Muscle of arm (tissue), 14 donors: Measurements from ENCODE around the gene RBM17. TPM values are rescaled to one million over a fixed set of nuclear protein-coding genes. Genes with fewer than 3 reads are reported as not detected.
"Not testable (repeated sequence)": the region's sequence is repeated elsewhere in the genome, so short reads cannot be mapped to it uniquely, and the experiment has no call there.

Experiments
- DNase-seq: peaks from one replicate; pipeline ENCODE4 v3.0.0-alpha.2; 2013
- long read RNA-seq, 11 donors: transcript quantifications; one replicate each; lab custom pipeline, GENCODE V29; 2026
- polyA plus RNA-seq, 12 donors: library from polyadenylated mRNA; unstranded; fragments of 120-200 nt; gene quantifications; one replicate each; pipeline ENCODE4 v1.2.1, GENCODE V29; 2013; ENCODE audit not compliant: insufficient read length in 12 of 12

Gene RBM17
- polyA plus RNA-seq: 100 to 1,000 TPM in 8 of 12 donors, 10 to 100 TPM in 4; 83.1 to 835 (median 111) TPM
- long read RNA-seq, donor 1, transcript RBM17-201 (12 exons, 2,755 nt): major isoform, 22 of 76 reads
- long read RNA-seq, donor 1, partial matches to known transcripts: 52 of 76 reads
- long read RNA-seq, donor 1, other reads (novel, unspliced or antisense): 0 of 76 reads
- long read RNA-seq, donor 2, transcript RBM17-201 (12 exons, 2,755 nt): major isoform, 22 of 31 reads
- long read RNA-seq, donor 2, partial matches to known transcripts: 6 of 31 reads
- long read RNA-seq, donor 2, other reads (novel, unspliced or antisense): 0 of 31 reads
- long read RNA-seq, donor 3, transcript RBM17-201 (12 exons, 2,755 nt): major isoform, 7 of 10 reads
- long read RNA-seq, donor 3, partial matches to known transcripts: 0 of 10 reads
- long read RNA-seq, donor 3, other reads (novel, unspliced or antisense): 0 of 10 reads
- long read RNA-seq, donor 4, transcript RBM17-201 (12 exons, 2,755 nt): major isoform, 5 of 6 reads
- long read RNA-seq, donor 4, partial matches to known transcripts: 0 of 6 reads
- long read RNA-seq, donor 4, other reads (novel, unspliced or antisense): 0 of 6 reads
- long read RNA-seq, donor 5: 0 reads
- long read RNA-seq, donor 6, transcript RBM17-201 (12 exons, 2,755 nt): major isoform, 9 of 14 reads
- long read RNA-seq, donor 6, partial matches to known transcripts: 0 of 14 reads
- long read RNA-seq, donor 6, other reads (novel, unspliced or antisense): 0 of 14 reads
- long read RNA-seq, donor 7, transcript RBM17-201 (12 exons, 2,755 nt): major isoform, 6 of 9 reads
- long read RNA-seq, donor 7, partial matches to known transcripts: 0 of 9 reads
- long read RNA-seq, donor 7, other reads (novel, unspliced or antisense): 0 of 9 reads
- long read RNA-seq, donor 8, transcript RBM17-201 (12 exons, 2,755 nt): major isoform, 25 of 32 reads
- long read RNA-seq, donor 8, partial matches to known transcripts: 5 of 32 reads
- long read RNA-seq, donor 8, other reads (novel, unspliced or antisense): 0 of 32 reads
- long read RNA-seq, donor 9, transcript RBM17-201 (12 exons, 2,755 nt): major isoform, 10 of 13 reads
- long read RNA-seq, donor 9, partial matches to known transcripts: 0 of 13 reads
- long read RNA-seq, donor 9, other reads (novel, unspliced or antisense): 0 of 13 reads
- long read RNA-seq, donor 10, transcript RBM17-201 (12 exons, 2,755 nt): major isoform, 20 of 23 reads
- long read RNA-seq, donor 10, partial matches to known transcripts: 0 of 23 reads
- long read RNA-seq, donor 10, other reads (novel, unspliced or antisense): 0 of 23 reads
- long read RNA-seq, donor 11, transcript RBM17-201 (12 exons, 2,755 nt): major isoform, 27 of 36 reads
- long read RNA-seq, donor 11, partial matches to known transcripts: 8 of 36 reads
- long read RNA-seq, donor 11, other reads (novel, unspliced or antisense): 0 of 36 reads

- DNase-seq: peak; percentile 98
Observed at GRCh38 chr10:6088721-6089333, at the start of gene RBM17. TSS of gene RBM17 (plus strand) at chr10:6089034. CDS start at chr10:6097066, 8,032 bp downstream.

- DNase-seq: no peak
Observed at GRCh38 chr10:6039711-6040110, 49.1 kb upstream of the RBM17 start.

GRCh38 chr10:6040205-6040604 is 48.6 kb upstream of the RBM17 start:
- DNase-seq: no peak

GRCh38 chr10:6043377-6043776 is 45.5 kb upstream of the RBM17 start:
- not testable (repeated sequence) for DNase-seq

- DNase-seq: no peak
Observed at GRCh38 chr10:6044060-6044459, 44.8 kb upstream of the RBM17 start.

- no peak for DNase-seq
Observed at GRCh38 chr10:6044751-6045313, 44.0 kb upstream of the RBM17 start.

- DNase-seq: no peak
Observed at GRCh38 chr10:6045314-6045848, 43.5 kb upstream of the RBM17 start.

- no peak for DNase-seq
Observed at GRCh38 chr10:6045878-6046772, 42.7 kb upstream of the RBM17 start.

GRCh38 chr10:6046773-6047611 is 41.8 kb upstream of the RBM17 start:
- DNase-seq: no peak

- DNase-seq: no peak
Observed at GRCh38 chr10:6047847-6048246, 41.0 kb upstream of the RBM17 start.

GRCh38 chr10:6048281-6049030 is 40.4 kb upstream of the RBM17 start:
- DNase-seq: no peak

GRCh38 chr10:6049031-6049400 is 39.8 kb upstream of the RBM17 start:
- DNase-seq: no peak

- peak; percentile 49 for DNase-seq
Observed at GRCh38 chr10:6050801-6051445, 37.9 kb upstream of the RBM17 start.

- DNase-seq: no peak
Observed at GRCh38 chr10:6052247-6053221, 36.3 kb upstream of the RBM17 start.

GRCh38 chr10:6053303-6053702 is 35.5 kb upstream of the RBM17 start:
- DNase-seq: no peak
